ENCODE measurements around the gene RAB4B. TPM values are rescaled to one million over a fixed set of nuclear protein-coding genes. Genes with fewer than 3 reads are reported as not detected.
"Not testable (repeated sequence)": the region's sequence is repeated elsewhere in the genome, so short reads cannot be mapped to it uniquely, and the experiment has no call there.

The RAB4B gene
- total RNA-seq, 4 donors from 2014 or later = 18.7 to 27.5 (median 20.9) TPM

- no peak for ATAC-seq
These were observed 49.6 kb downstream of the RAB4B start for GRCh38 chr19:40827386-40828247.

GRCh38 chr19:40829205-40829604 lies 51.2 kb downstream of the RAB4B start:
- Histone ChIP-seq H3K4me1 (no peaks in the 10 kb centered on the region), H3K27ac (no peak overlapping the region), H3K27me3 (no peaks in the 10 kb centered on the region), H3K4me3 (no peak overlapping the region), H3K9me3 (no peaks in the 10 kb centered on the region), H3K36me3 (peaks cover 0 to 26% of the 10 kb centered on the region in 2 donors)
- ATAC-seq = no peak
- TF ChIP-seq POLR2AphosphoS5 (IDR thresholded peaks at IDR 0.05) = no peak
- TF ChIP-seq POLR2A (IDR thresholded peaks at IDR 0.05) = no peak
- TF ChIP-seq CTCF (IDR thresholded peaks at IDR 0.05) = no peak
- TF ChIP-seq EP300 (IDR thresholded peaks at IDR 0.05) = no peak

More at GRCh38 chr19:40827386-40828247, 49.6 kb downstream of the RAB4B start:
- no peaks in the 10 kb centered on the region for H3K9me3 ChIP-seq
- TF ChIP-seq EP300 (IDR thresholded peaks at IDR 0.05) (no peak), POLR2AphosphoS5 (IDR thresholded peaks at IDR 0.05) (no peak), CTCF (IDR thresholded peaks at IDR 0.05) (no peak), POLR2A (IDR thresholded peaks at IDR 0.05) (no peak)
- 90 to 93% methylated on average over 12 to 21 of the region's 22 CpGs for WGBS, 2 donors (ENCODE audit: low coverage in 1 of 2)
- H3K27ac ChIP-seq = no peak overlapping the region
- H3K4me3 ChIP-seq = no peak overlapping the region
- H3K27me3 ChIP-seq = no peaks in the 10 kb centered on the region
- H3K36me3 ChIP-seq = peaks cover 0 to 26% of the 10 kb centered on the region in 2 donors
- peaks cover 0 to 13% (median 0%) of the 10 kb centered on the region in 3 donors for H3K4me1 ChIP-seq

GRCh38 chr19:40830741-40831140 lies 52.7 kb downstream of the RAB4B start:
- ATAC-seq, H3K4me3 ChIP-seq, H3K4me1 ChIP-seq, H3K27me3 ChIP-seq, H3K9me3 ChIP-seq, H3K27ac ChIP-seq: not testable (repeated sequence)
- H3K36me3 ChIP-seq = peaks cover 0 to 26% of the 10 kb centered on the region in 2 donors
- 80 to 83% methylated on average over 1 to 2 of the region's 16 CpGs for WGBS, 2 donors (ENCODE audit: low coverage in 1 of 2)

- no peaks in the 10 kb centered on the region for H3K27me3 ChIP-seq
- H3K9me3 ChIP-seq = no peaks in the 10 kb centered on the region
- peaks cover 0 to 23% of the 10 kb centered on the region in 2 donors for H3K36me3 ChIP-seq
- no peak for ATAC-seq
- TF ChIP-seq CTCF (IDR thresholded peaks at IDR 0.05) (no peak), EP300 (IDR thresholded peaks at IDR 0.05) (no peak)
- no peaks in the 10 kb centered on the region for H3K4me1 ChIP-seq
- no peak overlapping the region for H3K27ac ChIP-seq
- 59 to 80% methylated on average over 6 to 7 of the region's 7 CpGs for WGBS, 2 donors (ENCODE audit: low coverage in 1 of 2)
- no peak overlapping the region for H3K4me3 ChIP-seq
These were observed 53.7 kb downstream of the RAB4B start for GRCh38 chr19:40831502-40832430.

GRCh38 chr19:40832431-40832790 lies 54.4 kb downstream of the RAB4B start:
- not testable (repeated sequence) for H3K4me1 ChIP-seq, H3K27ac ChIP-seq, ATAC-seq, H3K4me3 ChIP-seq, H3K27me3 ChIP-seq, H3K9me3 ChIP-seq
- peaks cover 0 to 16% of the 10 kb centered on the region in 2 donors for H3K36me3 ChIP-seq
- WGBS, 2 donors (ENCODE audit: low coverage in 1 of 2) = 57 to 66% methylated on average over 3 of the region's 4 CpGs

GRCh38 chr19:40833728-40834533 lies 55.9 kb downstream of the RAB4B start:
- 40 to 60% methylated on average over 1 to 3 of the region's 7 CpGs for WGBS, 2 donors (ENCODE audit: low coverage in 1 of 2)
- not testable (repeated sequence) for ATAC-seq, H3K27ac ChIP-seq, H3K4me3 ChIP-seq, H3K36me3 ChIP-seq, H3K27me3 ChIP-seq, H3K4me1 ChIP-seq, H3K9me3 ChIP-seq
